ENCODE measurements around the gene DRD1.

The DRD1 gene

GRCh38 chr5:175444060-175444904 lies at the start of gene DRD1:
Gene DRD1, minus strand, starts transcription at chr5:175444182. Its CDS starts 1,083 bp downstream, at chr5:175443099.
- peaks cover 7% of the 10 kb centered on the region for H3K4me1 Mint-ChIP-seq
- peak; percentile 53 for DNase-seq
- H3K9me3 Mint-ChIP-seq: no peaks in the 10 kb centered on the region
- CTCF ChIA-PET: interaction anchor here (1.2 to 1.9 kb wide), 3 partner anchors 14 to 491 kb away, joined by 3 to 6 read pairs (median 6); no protein-coding TSS in a partner anchor
- H3K4me3 Mint-ChIP-seq: peak within 1 kb of the TSS; percentile 31
- peaks cover 73% of the 10 kb centered on the region for H3K27me3 Mint-ChIP-seq
- H3K36me3 Mint-ChIP-seq: no peaks in the 10 kb centered on the region
- no peak within 1 kb of the TSS for H3K27ac Mint-ChIP-seq

DNA sequence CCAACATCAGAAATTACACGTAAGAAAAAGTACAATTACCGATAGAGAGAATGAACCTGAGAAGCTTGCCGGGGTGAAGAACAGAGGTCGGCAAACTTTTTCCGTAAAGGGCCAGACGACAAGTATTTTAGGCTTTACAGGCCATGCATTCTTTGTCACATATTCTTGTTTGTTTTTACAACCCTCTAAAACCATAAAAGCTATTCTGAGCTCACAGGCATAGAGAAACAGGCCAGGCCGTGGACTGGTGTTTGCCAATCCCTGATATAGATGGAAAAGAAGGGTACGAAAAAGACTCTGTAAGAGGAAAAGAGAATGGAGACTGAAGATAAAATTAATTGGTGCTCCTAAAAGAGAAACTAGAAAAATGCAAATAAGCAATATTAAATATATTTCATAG lies 49.7 kb upstream of the DRD1 start:
- H3K9me3 Mint-ChIP-seq: no peaks in the 10 kb centered on the region
- no peak overlapping the region for H3K4me3 Mint-ChIP-seq
- peaks cover 40% of the 10 kb centered on the region for H3K4me1 Mint-ChIP-seq
- DNase-seq: no peak
- peaks cover 64% of the 10 kb centered on the region for H3K36me3 Mint-ChIP-seq
- CTCF ChIA-PET: no interaction called here
- no peak overlapping the region for H3K27ac Mint-ChIP-seq
- no peaks in the 10 kb centered on the region for H3K27me3 Mint-ChIP-seq

DNA sequence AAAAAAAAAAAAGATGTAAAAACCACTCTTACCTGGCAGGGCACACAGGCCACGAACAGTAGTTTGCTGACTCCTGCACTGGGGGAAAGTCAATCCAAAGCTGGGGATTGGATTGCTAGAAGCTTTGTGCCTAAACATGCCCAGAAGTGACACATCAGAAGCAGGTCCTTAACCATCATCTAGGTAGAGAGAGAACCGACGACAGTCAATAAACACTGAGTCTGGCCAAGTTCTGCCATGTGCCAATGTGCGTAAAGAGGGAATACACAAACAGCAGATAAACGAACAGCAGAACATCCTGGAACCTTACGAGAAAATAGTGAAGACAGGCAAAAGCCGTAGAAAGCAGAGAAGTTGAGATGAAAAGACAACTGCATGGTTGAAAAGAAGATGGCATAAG lies 49.3 kb upstream of the DRD1 start:
- Mint-ChIP-seq H3K27ac (peak overlapping the region; percentile 8), H3K36me3 (peaks cover 66% of the 10 kb centered on the region), H3K27me3 (no peaks in the 10 kb centered on the region), H3K4me3 (no peak overlapping the region), H3K9me3 (no peaks in the 10 kb centered on the region), H3K4me1 (peaks cover 43% of the 10 kb centered on the region)
- CTCF ChIA-PET: no interaction called here
- no peak for DNase-seq

DNA sequence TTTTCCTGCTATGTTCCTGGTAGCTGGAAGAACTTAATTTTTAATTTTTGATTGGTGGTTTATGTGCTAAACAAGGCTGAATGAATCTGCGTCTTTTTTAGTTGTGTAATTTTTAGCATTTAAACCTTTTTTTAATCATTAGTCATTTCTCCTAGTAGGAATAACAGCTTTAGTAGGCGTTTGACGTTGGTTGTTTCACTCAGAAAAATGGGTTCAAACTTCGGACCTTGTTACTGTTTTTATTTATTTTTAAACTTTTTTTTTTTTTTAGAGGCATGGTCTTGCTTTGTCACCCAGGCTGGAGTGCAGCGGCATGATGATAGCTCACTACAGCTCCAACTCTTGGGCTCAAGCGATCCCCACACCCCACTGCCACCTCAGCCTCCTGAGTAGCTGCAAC lies 47.2 kb upstream of the DRD1 start:
- no peak overlapping the region for H3K4me3 Mint-ChIP-seq
- DNase-seq: no peak
- H3K27me3 Mint-ChIP-seq: no peaks in the 10 kb centered on the region
- no peaks in the 10 kb centered on the region for H3K9me3 Mint-ChIP-seq
- peaks cover 52% of the 10 kb centered on the region for H3K4me1 Mint-ChIP-seq
- H3K36me3 Mint-ChIP-seq: peaks cover 68% of the 10 kb centered on the region
- no peak overlapping the region for H3K27ac Mint-ChIP-seq
- CTCF ChIA-PET: no interaction called here

- Mint-ChIP-seq H3K4me1 (peaks cover 62% of the 10 kb centered on the region), H3K27ac (no peak overlapping the region), H3K9me3 (no peaks in the 10 kb centered on the region), H3K36me3 (peaks cover 70% of the 10 kb centered on the region), H3K27me3 (no peaks in the 10 kb centered on the region), H3K4me3 (no peak overlapping the region)
- CTCF ChIA-PET: interaction anchor here (1.0 to 1.1 kb wide), 2 partner anchors 9 to 25 kb away, joined by 3 read pairs; no protein-coding TSS in a partner anchor
- DNase-seq: no peak
These were observed 45.9 kb upstream of the DRD1 start for GRCh38 chr5:175489693-175490443.

DNA sequence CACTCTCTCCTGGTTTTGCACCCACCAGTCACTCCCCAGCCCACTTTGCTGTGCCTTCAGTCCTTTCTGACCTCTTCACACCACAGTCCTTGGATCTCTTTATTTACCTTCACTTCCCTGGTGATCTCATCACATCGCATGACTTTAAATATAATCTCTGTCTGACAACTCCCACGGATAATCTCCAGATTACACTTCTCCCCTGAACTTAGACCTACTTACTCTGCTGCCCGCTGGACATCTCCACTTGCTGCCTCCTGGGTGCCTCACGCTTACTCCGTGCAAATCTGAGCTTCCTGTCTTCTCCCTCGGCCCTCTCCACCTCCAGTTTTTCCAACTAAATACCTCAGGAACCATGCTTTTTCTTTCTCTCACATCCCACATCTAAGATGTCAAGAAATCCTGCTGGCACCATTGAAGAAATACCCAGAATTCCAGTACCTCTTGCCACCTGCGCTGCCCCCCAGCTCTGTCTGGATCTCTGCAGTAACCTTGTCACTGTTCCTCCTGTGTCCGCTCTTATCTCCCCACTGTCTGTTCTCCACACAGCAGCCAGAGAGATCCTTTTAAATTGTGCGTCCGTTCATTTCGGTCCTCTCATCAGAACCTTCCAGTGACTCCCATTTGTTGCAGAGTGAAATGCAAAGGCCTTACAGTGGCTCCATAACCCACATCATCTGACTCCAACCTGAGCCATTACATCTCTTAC lies 43.7 kb upstream of the DRD1 start:
- peak overlapping the region; percentile 63 for H3K27ac Mint-ChIP-seq
- peaks cover 77% of the 10 kb centered on the region for H3K36me3 Mint-ChIP-seq
- DNase-seq: no peak
- H3K4me1 Mint-ChIP-seq: peaks cover 80% of the 10 kb centered on the region
- H3K4me3 Mint-ChIP-seq: no peak overlapping the region
- H3K27me3 Mint-ChIP-seq: no peaks in the 10 kb centered on the region
- no peaks in the 10 kb centered on the region for H3K9me3 Mint-ChIP-seq
- CTCF ChIA-PET: interaction anchor here (1.0 kb wide), 1 partner anchor 12 kb away, joined by 3 read pairs; no protein-coding TSS in a partner anchor

DNA sequence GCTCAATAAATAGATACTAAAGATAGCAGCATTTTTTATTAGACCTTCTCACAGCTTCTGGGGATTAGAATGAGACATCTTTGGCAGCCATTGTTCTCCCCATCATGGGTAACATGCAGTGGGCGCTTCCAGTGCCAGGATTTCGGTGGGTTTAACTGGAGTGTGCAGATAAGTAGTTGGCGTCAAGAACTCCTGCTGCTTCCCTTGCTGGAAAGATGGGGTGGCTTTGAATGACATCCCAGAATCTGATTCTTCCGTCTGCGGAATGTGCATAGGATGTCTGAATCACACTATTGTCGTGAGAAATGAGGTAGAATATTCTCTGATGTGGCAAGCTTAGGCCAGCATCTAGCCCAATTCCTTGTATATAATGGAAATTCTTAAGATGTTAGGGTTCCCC lies 41.6 kb upstream of the DRD1 start:
- Mint-ChIP-seq H3K27me3 (no peaks in the 10 kb centered on the region), H3K27ac (no peak overlapping the region), H3K9me3 (no peaks in the 10 kb centered on the region), H3K36me3 (peaks cover 82% of the 10 kb centered on the region), H3K4me1 (peaks cover 93% of the 10 kb centered on the region), H3K4me3 (no peak overlapping the region)
- CTCF ChIA-PET: interaction anchor here (1.5 kb wide), 1 partner anchor 9 kb away, joined by 4 read pairs; no protein-coding TSS in a partner anchor
- no peak for DNase-seq

- CTCF ChIA-PET: no interaction called here
- H3K27me3 Mint-ChIP-seq: no peaks in the 10 kb centered on the region
- DNase-seq: no peak
- peak overlapping the region; percentile 39 for H3K27ac Mint-ChIP-seq
- H3K4me3 Mint-ChIP-seq: no peak overlapping the region
- no peaks in the 10 kb centered on the region for H3K9me3 Mint-ChIP-seq
- peaks cover 93% of the 10 kb centered on the region for H3K4me1 Mint-ChIP-seq
- H3K36me3 Mint-ChIP-seq: peaks cover 85% of the 10 kb centered on the region
These were observed 40.8 kb upstream of the DRD1 start for GRCh38 chr5:175484829-175485228.

DNA sequence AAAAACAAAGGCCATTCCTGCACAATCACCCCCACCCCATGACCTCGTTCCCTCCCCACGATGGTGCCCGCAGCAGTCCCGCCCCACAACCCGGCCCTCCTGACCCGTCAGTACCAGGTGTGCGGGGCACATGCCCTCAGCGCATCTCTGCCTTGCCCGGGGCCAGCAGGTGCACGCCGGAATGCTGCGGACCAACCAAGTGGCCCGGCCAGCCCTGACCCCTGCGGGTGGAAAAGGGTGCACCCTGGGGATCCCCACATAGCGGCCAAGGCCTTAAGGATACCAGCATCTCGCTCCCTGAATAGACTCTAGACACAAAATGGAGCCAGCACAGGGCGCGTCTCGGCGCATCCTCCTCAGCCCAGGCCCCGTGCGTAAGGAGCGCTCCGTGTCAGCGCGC lies 40.3 kb upstream of the DRD1 start:
- CTCF ChIA-PET: no interaction called here
- DNase-seq: no peak
- H3K36me3 Mint-ChIP-seq: peaks cover 85% of the 10 kb centered on the region
- H3K27me3 Mint-ChIP-seq: no peaks in the 10 kb centered on the region
- H3K9me3 Mint-ChIP-seq: no peaks in the 10 kb centered on the region
- H3K27ac Mint-ChIP-seq: no peak overlapping the region
- peaks cover 92% of the 10 kb centered on the region for H3K4me1 Mint-ChIP-seq
- no peak overlapping the region for H3K4me3 Mint-ChIP-seq

DNA sequence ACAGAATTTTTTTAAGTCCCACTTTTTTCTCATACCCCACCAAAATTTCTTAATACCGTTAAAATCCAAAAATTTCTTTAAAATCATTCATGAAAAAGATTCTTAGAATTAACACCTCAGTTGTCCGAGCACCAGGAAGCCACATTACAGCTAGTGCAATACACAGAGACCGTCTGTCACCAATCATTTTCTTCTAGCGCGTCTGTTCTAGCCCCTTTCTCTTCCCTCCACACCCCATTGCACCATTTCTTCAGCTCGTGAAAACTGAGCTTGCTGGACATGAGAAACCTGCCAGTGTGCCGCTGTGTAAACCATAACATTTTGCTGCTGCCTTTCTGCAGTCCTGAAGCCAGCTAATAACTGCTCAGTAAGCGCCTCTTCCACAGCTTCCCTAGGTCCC lies 39.4 kb upstream of the DRD1 start:
- Mint-ChIP-seq H3K4me1 (peaks cover 83% of the 10 kb centered on the region), H3K36me3 (peaks cover 81% of the 10 kb centered on the region), H3K9me3 (no peaks in the 10 kb centered on the region), H3K27ac (peak overlapping the region; percentile 55), H3K4me3 (no peak overlapping the region), H3K27me3 (no peaks in the 10 kb centered on the region)
- CTCF ChIA-PET: no interaction called here
- DNase-seq: no peak

GRCh38 chr5:175479125-175479881 lies 35.3 kb upstream of the DRD1 start:
- peaks cover 49% of the 10 kb centered on the region for H3K36me3 Mint-ChIP-seq
- H3K27ac Mint-ChIP-seq: peak overlapping the region; percentile 94
- H3K4me1 Mint-ChIP-seq: peaks cover 55% of the 10 kb centered on the region
- CTCF ChIA-PET: interaction anchor here (1.8 to 2.2 kb wide), 2 partner anchors 15 to 55 kb away, joined by 6 read pairs; no protein-coding TSS in a partner anchor
- H3K27me3 Mint-ChIP-seq: peaks cover 12% of the 10 kb centered on the region
- H3K9me3 Mint-ChIP-seq: no peaks in the 10 kb centered on the region
- no peak for DNase-seq
- peak overlapping the region; percentile 94 for H3K4me3 Mint-ChIP-seq

DNA sequence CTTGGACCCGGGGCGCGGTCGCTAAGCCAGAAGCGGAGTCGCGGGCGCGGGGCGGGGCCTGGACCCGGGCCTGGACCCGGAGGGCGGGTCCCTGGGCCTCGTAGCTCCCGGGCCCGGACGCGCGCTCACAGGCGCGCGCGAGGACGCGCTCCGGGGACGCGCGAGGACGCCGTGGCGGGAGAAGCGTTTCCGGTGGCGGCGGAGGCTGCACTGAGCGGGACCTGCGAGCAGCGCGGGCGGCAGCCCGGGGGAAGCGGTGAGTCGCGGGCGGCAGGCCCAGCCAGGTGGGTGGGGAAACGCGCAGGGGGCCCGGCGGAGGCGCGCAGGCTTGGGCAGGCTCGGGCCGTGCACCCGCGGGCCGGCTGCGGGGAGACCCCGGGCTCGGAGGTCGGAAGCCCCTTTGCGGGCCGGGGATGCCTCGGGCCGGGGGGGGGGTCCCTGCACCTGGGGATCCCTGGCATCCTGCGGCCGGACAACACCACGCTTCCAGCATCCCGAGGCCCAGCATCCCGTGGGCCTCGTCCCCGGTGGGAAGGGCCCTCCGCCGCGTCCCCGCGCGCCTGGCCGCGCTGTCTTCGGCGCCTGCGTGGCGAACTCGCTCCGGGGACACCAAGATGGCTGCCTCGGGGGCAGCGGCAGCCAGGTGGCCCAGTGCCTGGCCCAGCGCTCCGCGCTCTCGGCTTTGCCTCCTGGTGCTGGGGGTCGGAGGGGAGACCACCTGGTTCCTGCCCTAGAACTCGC lies 34.6 kb upstream of the DRD1 start, which contains the start of gene SFXN1:
Gene SFXN1, plus strand, starts transcription at position 177 of the 741 bp plus-strand sequence. CDS start 13,544 bp downstream, outside the sequence.
- CTCF ChIA-PET: interaction anchor here (1.2 to 3.9 kb wide), 3 partner anchors 13 to 240 kb away, joined by 3 to 35 read pairs (median 4); no protein-coding TSS in a partner anchor
- DNase-seq: peak; percentile 86
- H3K27me3 Mint-ChIP-seq: peaks cover 12% of the 10 kb centered on the region
- H3K4me3 Mint-ChIP-seq: peak within 1 kb of the TSS; percentile 94
- peaks cover 48% of the 10 kb centered on the region for H3K4me1 Mint-ChIP-seq
- peaks cover 41% of the 10 kb centered on the region for H3K36me3 Mint-ChIP-seq
- peak within 1 kb of the TSS; percentile 94 for H3K27ac Mint-ChIP-seq
- no peaks in the 10 kb centered on the region for H3K9me3 Mint-ChIP-seq

- Mint-ChIP-seq H3K4me1 (peaks cover 42% of the 10 kb centered on the region), H3K27me3 (peaks cover 16% of the 10 kb centered on the region), H3K9me3 (no peaks in the 10 kb centered on the region), H3K27ac (peak overlapping the region; percentile 83), H3K36me3 (peaks cover 36% of the 10 kb centered on the region), H3K4me3 (peak overlapping the region; percentile 76)
- no peak for DNase-seq
- CTCF ChIA-PET: interaction anchor here (1.2 to 3.9 kb wide), 3 partner anchors 13 to 240 kb away, joined by 3 to 35 read pairs (median 4); no protein-coding TSS in a partner anchor
These were observed 34.0 kb upstream of the DRD1 start for GRCh38 chr5:175478008-175478383.
